ENCODE measurements around the gene KNDC1. TPM values are rescaled to one million over a fixed set of nuclear protein-coding genes. Genes with fewer than 3 reads are reported as not detected.

KNDC1 gene
- total RNA-seq, 2 donors from 2014 or later, result 1.5 to 10.8 TPM

DNA sequence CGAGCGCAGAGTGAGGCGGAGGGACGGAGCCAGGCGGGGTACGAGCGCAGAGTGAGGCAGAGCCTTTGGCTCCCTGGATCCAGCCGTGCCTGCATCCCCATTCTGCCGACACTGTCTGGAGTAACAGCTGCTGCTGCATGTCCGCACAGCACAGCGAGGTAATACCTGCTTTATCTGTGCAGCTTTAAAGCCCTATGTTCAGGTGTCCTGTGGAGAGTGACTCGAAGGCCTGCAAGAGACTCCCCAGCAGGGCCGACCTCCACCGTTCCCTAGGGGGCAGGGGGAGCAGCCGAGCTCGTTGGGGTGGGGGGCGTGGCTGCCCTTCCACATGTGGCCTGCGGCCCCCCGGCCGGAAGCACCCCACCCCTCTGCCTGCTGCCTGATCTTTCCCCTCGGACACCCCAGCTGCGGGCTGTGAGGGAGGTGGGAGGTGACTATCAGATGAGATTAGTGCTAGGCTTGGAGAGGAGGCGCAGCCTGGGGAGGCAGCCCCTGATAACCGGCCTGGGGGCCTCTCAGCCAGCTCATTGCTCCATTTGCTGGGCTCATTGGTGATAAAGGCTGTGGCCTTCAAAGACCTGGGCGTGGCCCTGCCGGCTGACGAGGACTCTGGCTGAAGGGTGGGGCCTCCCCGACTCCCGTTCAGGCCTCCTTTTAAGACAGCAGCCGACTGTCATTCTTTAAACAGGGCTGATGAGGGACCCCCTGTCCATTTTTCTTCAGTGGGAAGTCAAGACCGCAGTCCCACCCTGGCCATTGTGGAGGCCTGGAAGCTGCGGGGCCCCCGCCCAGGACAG is 85.6 kb downstream of the KNDC1 start:
- Histone ChIP-seq H3K36me3 (no peaks in the 10 kb centered on the region), H3K27ac (no peak overlapping the region), H3K4me3 (no peak overlapping the region), H3K27me3 (replicated peaks; ENCODE audit: insufficient read depth) (peaks cover 7% of the 10 kb centered on the region), H3K4me1 (replicated peaks) (no peaks in the 10 kb centered on the region), H3K9me3 (no peaks in the 10 kb centered on the region)
- TF ChIP-seq, protein P1, sequence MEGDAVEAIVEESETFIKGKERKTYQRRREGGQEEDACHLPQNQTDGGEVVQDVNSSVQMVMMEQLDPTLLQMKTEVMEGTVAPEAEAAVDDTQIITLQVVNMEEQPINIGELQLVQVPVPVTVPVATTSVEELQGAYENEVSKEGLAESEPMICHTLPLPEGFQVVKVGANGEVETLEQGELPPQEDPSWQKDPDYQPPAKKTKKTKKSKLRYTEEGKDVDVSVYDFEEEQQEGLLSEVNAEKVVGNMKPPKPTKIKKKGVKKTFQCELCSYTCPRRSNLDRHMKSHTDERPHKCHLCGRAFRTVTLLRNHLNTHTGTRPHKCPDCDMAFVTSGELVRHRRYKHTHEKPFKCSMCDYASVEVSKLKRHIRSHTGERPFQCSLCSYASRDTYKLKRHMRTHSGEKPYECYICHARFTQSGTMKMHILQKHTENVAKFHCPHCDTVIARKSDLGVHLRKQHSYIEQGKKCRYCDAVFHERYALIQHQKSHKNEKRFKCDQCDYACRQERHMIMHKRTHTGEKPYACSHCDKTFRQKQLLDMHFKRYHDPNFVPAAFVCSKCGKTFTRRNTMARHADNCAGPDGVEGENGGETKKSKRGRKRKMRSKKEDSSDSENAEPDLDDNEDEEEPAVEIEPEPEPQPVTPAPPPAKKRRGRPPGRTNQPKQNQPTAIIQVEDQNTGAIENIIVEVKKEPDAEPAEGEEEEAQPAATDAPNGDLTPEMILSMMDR (IDR thresholded peaks at IDR 0.05), result no peak
- TF ChIP-seq POLR2A (IDR thresholded peaks at IDR 0.05) (no peak), POLR2AphosphoS5 (IDR thresholded peaks at IDR 0.05) (no peak)
- DNase-seq (ENCODE audit: low spot score), result no peak
- intact Hi-C loops (cut with DNase I), result no loop called here
- WGBS, result 62% methylated on average over 30 of the region's 33 CpGs

DNA sequence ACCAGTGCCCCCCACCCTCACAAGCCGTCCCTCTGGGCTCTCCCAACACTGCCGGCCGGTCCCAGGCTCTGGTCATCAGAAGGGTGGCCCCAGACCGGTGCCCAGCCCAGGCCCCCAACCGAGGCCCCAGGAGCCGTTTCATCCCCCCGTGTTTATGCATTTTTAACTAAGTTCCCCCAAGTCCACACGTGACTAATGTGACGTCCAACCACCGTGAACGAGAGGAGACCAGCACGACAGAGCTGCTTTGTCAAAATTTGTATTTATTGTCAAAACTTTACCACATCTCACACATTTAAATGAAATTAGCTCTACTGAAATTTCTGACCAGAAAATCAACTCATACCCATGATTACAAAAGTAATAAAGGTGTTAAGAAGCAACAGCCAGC is 86.2 kb downstream of the KNDC1 start:
- intact Hi-C loops (cut with DNase I), result no loop called here
- Histone ChIP-seq H3K27ac (no peak overlapping the region), H3K36me3 (no peaks in the 10 kb centered on the region), H3K4me3 (no peak overlapping the region), H3K4me1 (replicated peaks) (no peaks in the 10 kb centered on the region), H3K9me3 (no peaks in the 10 kb centered on the region), H3K27me3 (replicated peaks; ENCODE audit: insufficient read depth) (peaks cover 7% of the 10 kb centered on the region)
- no peak for DNase-seq (ENCODE audit: low spot score)
- 66% methylated on average over 12 of the region's 12 CpGs for WGBS
- TF ChIP-seq POLR2AphosphoS5 (IDR thresholded peaks at IDR 0.05) (no peak), POLR2A (IDR thresholded peaks at IDR 0.05) (no peak)
- TF ChIP-seq, protein P1 (IDR thresholded peaks at IDR 0.05), result no peak

DNA sequence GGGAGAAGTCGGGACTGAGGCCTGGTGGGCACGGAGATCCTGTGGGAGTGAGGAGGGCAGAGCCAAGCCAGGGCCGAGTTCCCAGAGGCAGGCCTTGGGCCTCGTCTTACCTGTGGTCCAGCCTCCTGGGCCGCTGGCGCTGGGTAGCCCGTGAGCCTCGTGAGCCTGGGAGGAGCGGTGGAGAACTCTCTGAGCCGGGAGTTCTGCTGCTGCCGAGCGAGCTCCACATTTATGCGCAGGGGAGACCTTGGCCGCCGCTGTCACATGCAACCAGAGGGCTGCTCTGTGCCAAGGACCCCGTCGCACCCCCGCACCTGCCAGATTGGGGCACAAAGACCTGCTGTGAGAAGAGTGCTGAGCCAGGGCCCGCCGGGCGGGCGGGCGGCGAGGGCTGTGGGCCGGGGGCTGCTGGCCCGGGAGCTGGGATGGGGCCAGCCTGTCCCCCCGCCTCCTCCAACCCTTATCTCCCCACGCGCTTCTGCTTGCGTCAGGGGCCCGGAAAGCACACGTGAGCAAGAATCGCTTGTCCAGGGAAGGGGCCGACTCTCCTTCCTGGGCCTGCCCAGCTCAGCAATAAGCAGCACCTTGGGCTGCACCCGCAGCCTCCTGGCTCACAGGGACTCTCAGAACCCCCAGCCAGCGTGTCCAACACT is 87.8 kb downstream of the KNDC1 start:
- Histone ChIP-seq H3K36me3 (no peaks in the 10 kb centered on the region), H3K9me3 (no peaks in the 10 kb centered on the region), H3K27me3 (replicated peaks; ENCODE audit: insufficient read depth) (peaks cover 7% of the 10 kb centered on the region), H3K27ac (no peak overlapping the region), H3K4me1 (replicated peaks) (no peaks in the 10 kb centered on the region), H3K4me3 (no peak overlapping the region)
- 80% methylated on average over 34 of the region's 36 CpGs for WGBS
- intact Hi-C loops (cut with DNase I), result no loop called here
- DNase-seq (ENCODE audit: low spot score), result no peak
- no peak for TF ChIP-seq POLR2AphosphoS5 (IDR thresholded peaks at IDR 0.05)
- no peak for TF ChIP-seq POLR2A (IDR thresholded peaks at IDR 0.05)
- TF ChIP-seq, protein P1 (IDR thresholded peaks at IDR 0.05), result no peak

DNA sequence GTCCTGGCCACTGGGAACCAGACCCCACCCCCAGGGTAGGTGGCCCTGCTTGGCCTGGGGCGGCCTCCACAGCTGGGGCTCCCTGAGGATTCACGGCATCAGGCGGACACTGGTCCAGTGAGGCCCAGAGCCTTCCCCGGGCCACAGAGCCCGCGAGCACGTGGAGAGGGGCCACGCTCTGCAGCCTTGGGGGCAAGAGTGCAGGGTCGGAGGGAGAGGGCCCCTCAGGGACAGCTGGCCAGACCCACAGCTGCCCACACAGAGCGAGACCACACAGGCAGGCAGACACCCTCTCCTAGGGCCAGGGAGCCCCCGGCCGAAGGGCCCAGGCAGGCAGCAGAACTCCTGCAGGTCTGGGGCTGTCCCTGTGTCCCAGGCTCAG is 88.3 kb downstream of the KNDC1 start:
- H3K36me3 ChIP-seq, result no peaks in the 10 kb centered on the region
- H3K27me3 ChIP-seq (replicated peaks; ENCODE audit: insufficient read depth), result peaks cover 7% of the 10 kb centered on the region
- intact Hi-C loops (cut with DNase I), result no loop called here
- H3K4me1 ChIP-seq (replicated peaks), result no peaks in the 10 kb centered on the region
- no peak for DNase-seq (ENCODE audit: low spot score)
- no peak overlapping the region for H3K4me3 ChIP-seq
- no peak for TF ChIP-seq POLR2A (IDR thresholded peaks at IDR 0.05)
- TF ChIP-seq POLR2AphosphoS5 (IDR thresholded peaks at IDR 0.05), result no peak
- TF ChIP-seq, protein P1 (IDR thresholded peaks at IDR 0.05), result no peak
- H3K27ac ChIP-seq, result no peak overlapping the region
- no peaks in the 10 kb centered on the region for H3K9me3 ChIP-seq
- WGBS, result 76% methylated on average over 5 of the region's 12 CpGs
